Naive thymus-derived CD4-positive, alpha-beta T cell (primary cell): ENCODE data around the gene WASF2. TPM values are rescaled to one million over a fixed set of nuclear protein-coding genes. Genes with fewer than 3 reads are reported as not detected.

ENCODE experiments used
- ATAC-seq: fragments of 150-1000 bp; cut with Tn5 transposase; 2 replicates; pipeline ENCODE4 v1.10.0; 2021; ENCODE audit warnings: mild to moderate bottlenecking, moderate library complexity
- CTCF ChIA-PET: fragments of 350-600 bp; sonication (Branson Sonifier 250); formaldehyde crosslinking; loops from one replicate; lab custom pipeline; 2021; ENCODE audit warnings: antibody characterized with exemption; lab: Charles Lee
- POLR2A ChIA-PET: fragments of 350-600 bp; sonication (Branson Sonifier 250); formaldehyde crosslinking; loops from one replicate; lab custom pipeline; 2021; ENCODE audit warnings: antibody characterized with exemption, inconsistent platforms; lab: Charles Lee
- DNase-seq, 9 donors: peaks; one replicate each; pipeline versions ENCODE4 v3.0.0 to v3.0.0-alpha.2; 2020 to 2022; ENCODE audit warnings: mixed read lengths in 1 of 9
- H3K27ac ChIP-seq: one replicate; pipeline ENCODE4 v1.7.0; 2013; ENCODE audit warnings: mild to moderate bottlenecking, low read depth, low read length, moderate library complexity
- H3K27me3 ChIP-seq, 2 donors: one replicate each; pipeline ENCODE4 v1.7.0; 2013; ENCODE audit warnings: low read length in 2 of 2, mild to moderate bottlenecking in 2 of 2, moderate library complexity in 2 of 2; ENCODE audit not compliant: control insufficient read depth in 2 of 2, insufficient read depth in 2 of 2
- H3K36me3 ChIP-seq, 3 experiments: 1 replicate in 2 of 3; 2 replicates in 1 of 3; pipeline ENCODE4 v1.7.0; 2013; ENCODE audit warnings: low read length in 3 of 3, mild to moderate bottlenecking in 3 of 3, moderate library complexity in 1 of 3; ENCODE audit not compliant: insufficient read depth in 3 of 3, control insufficient read depth in 2 of 3
- H3K4me1 ChIP-seq, 2 donors: one replicate each; pipeline ENCODE4 v1.7.0; 2013; ENCODE audit warnings: low read length in 2 of 2, mild to moderate bottlenecking in 2 of 2, moderate library complexity in 1 of 2; ENCODE audit not compliant: control insufficient read depth in 2 of 2, insufficient read depth in 2 of 2
- H3K4me3 ChIP-seq: 2 replicates; pipeline ENCODE4 v1.7.0; 2013; ENCODE audit warnings: mild to moderate bottlenecking, low read length
- H3K9me3 ChIP-seq, 3 experiments: 1 replicate in 2 of 3; 2 replicates in 1 of 3; pipeline ENCODE4 v1.7.0; 2013; ENCODE audit warnings: low read length in 3 of 3; ENCODE audit not compliant: control insufficient read depth in 2 of 3
- H3K27ac Mint-ChIP-seq, 9 donors: one replicate each; pipeline ENCODE4 v1.8.0; 2020 to 2022; ENCODE audit warnings: mixed read lengths in 9 of 9, mild to moderate bottlenecking in 8 of 9, moderate library complexity in 5 of 9, inconsistent platforms in 2 of 9
- H3K27me3 Mint-ChIP-seq, 5 donors: one replicate each; pipeline ENCODE4 v1.8.0; 2021 to 2022; ENCODE audit warnings: mixed read lengths in 5 of 5, mild to moderate bottlenecking in 1 of 5
- H3K36me3 Mint-ChIP-seq, 5 donors: one replicate each; pipeline ENCODE4 v1.8.0; 2020 to 2022; ENCODE audit warnings: mixed read lengths in 5 of 5, mild to moderate bottlenecking in 3 of 5, inconsistent platforms in 1 of 5
- H3K4me1 Mint-ChIP-seq, 7 donors: one replicate each; pipeline ENCODE4 v1.8.0; 2020 to 2022; ENCODE audit warnings: mixed read lengths in 7 of 7, mild to moderate bottlenecking in 3 of 7, inconsistent platforms in 1 of 7
- H3K4me3 Mint-ChIP-seq, 10 donors: one replicate each; pipeline ENCODE4 v1.8.0; 2020 to 2022; ENCODE audit warnings: mild to moderate bottlenecking in 10 of 10, mixed read lengths in 10 of 10, moderate library complexity in 6 of 10, inconsistent platforms in 2 of 10
- H3K9me3 Mint-ChIP-seq, 11 donors: one replicate each; pipeline ENCODE4 v1.8.0; 2020 to 2022; ENCODE audit warnings: mixed read lengths in 11 of 11, mild to moderate bottlenecking in 4 of 11, inconsistent platforms in 1 of 11, moderate library complexity in 1 of 11
- intact Hi-C, 2 donors: fragments of 100-400 bp; cut with micrococcal nuclease; formaldehyde crosslinking; loops; one replicate each; pipeline ENCODE4 v1.15.1; 2023
- polyA plus RNA-seq, 2 donors: library from polyadenylated mRNA; unstranded; fragments of 300-500 nt; fragmentation: Illumina TruSeq; gene quantifications; one replicate each; pipeline ENCODE4 v1.2.3, GENCODE V29; 2021
- total RNA-seq, 6 experiments: library from RNA in 5 of 6; stranded (reverse) in 5 of 6; gene quantifications; 1 replicate in 5 of 6; 2 replicates in 1 of 6; pipeline ENCODE4 v1.2.3 and lab custom pipeline; 2021 to 2026

The WASF2 gene
- total and polyA plus RNA-seq, 7 experiments from 2014 or later = 78.4 to 177 (median 140) TPM

GRCh38 chr1:27365372-27366112 lies 124.4 kb downstream of the WASF2 start:
- H3K36me3 Mint-ChIP-seq = no peaks in the 10 kb centered on the region
- H3K27ac Mint-ChIP-seq = peak overlapping the region; percentile 54 to 90 (median 73)
- ATAC-seq (peak; percentile 78), DNase-seq (peak; percentile 48 to 77 (median 67))
- Histone ChIP-seq H3K27ac (peak overlapping the region; percentile 60), H3K4me3 (peak overlapping the region; percentile 61), H3K27me3 (no peaks in the 10 kb centered on the region), H3K4me1 (peaks cover 13 to 17% of the 10 kb centered on the region in 2 donors), H3K9me3 (no peaks in the 10 kb centered on the region), H3K36me3 (no peaks in the 10 kb centered on the region)
- H3K9me3 Mint-ChIP-seq = no peaks in the 10 kb centered on the region
- H3K27me3 Mint-ChIP-seq = no peaks in the 10 kb centered on the region
- ChIA-PET POLR2A (interaction anchor here (0.6 to 2.1 kb wide), 8 partner anchors 8 to 43 kb away, joined by 3 to 14 read pairs (median 6); partner anchors contain the start of gene FCN3), CTCF (interaction anchor here (0.6 to 2.6 kb wide), 14 partner anchors 8 to 297 kb away, joined by 3 to 18 read pairs (median 4); partner anchors contain the start of gene SYTL1)
- intact Hi-C loops = loop anchor here (1.0 to 2.0 kb wide), 8 partner anchors 8 to 43 kb away; partner anchors contain the start of genes CD164L2 (in 2 of the 2), GPR3 (in 2 of the 2), TMEM222 (in 2 of the 2) and SYTL1 (in 1 of the 2)
- H3K4me1 Mint-ChIP-seq = peaks cover 21 to 55% (median 42%) of the 10 kb centered on the region in 7 donors
- H3K4me3 Mint-ChIP-seq = peak overlapping the region; percentile 74 to 93 (median 88)

GRCh38 chr1:27364696-27365371 lies 125.1 kb downstream of the WASF2 start:
- H3K4me1 ChIP-seq = peaks cover 17 to 20% of the 10 kb centered on the region in 2 donors
- H3K36me3 ChIP-seq = no peaks in the 10 kb centered on the region
- CTCF ChIA-PET = interaction anchor here (0.6 to 2.6 kb wide), 8 partner anchors 7 to 298 kb away, joined by 3 to 18 read pairs (median 4); partner anchors contain the start of gene SYTL1
- no peaks in the 10 kb centered on the region for H3K27me3 Mint-ChIP-seq
- ATAC-seq (no peak), DNase-seq (no peak)
- POLR2A ChIA-PET = interaction anchor here (1.3 to 2.1 kb wide), 3 partner anchors 7 to 32 kb away, joined by 6 to 14 read pairs (median 6); no protein-coding TSS in a partner anchor
- H3K27ac Mint-ChIP-seq = peak overlapping the region in 7 of 9 donors; percentile 48 to 90 (median 66)
- intact Hi-C loops = loop anchor here (1.0 kb wide), 6 partner anchors 8 to 43 kb away; partner anchors contain the start of genes GPR3 (in 2 of the 2), TMEM222 (in 2 of the 2) and CD164L2 (in 1 of the 2)
- peak overlapping the region; percentile 60 for H3K27ac ChIP-seq
- H3K4me3 ChIP-seq = peak overlapping the region; percentile 61
- peaks cover 23 to 57% (median 45%) of the 10 kb centered on the region in 7 donors for H3K4me1 Mint-ChIP-seq
- peaks cover 0 to 2% (median 0%) of the 10 kb centered on the region in 5 donors for H3K36me3 Mint-ChIP-seq
- H3K9me3 Mint-ChIP-seq = peaks cover 0 to 3% (median 0%) of the 10 kb centered on the region in 11 donors
- no peaks in the 10 kb centered on the region for H3K9me3 ChIP-seq
- no peaks in the 10 kb centered on the region for H3K27me3 ChIP-seq
- H3K4me3 Mint-ChIP-seq = peak overlapping the region; percentile 74 to 93 (median 88)

- H3K4me1 Mint-ChIP-seq = peaks cover 23 to 57% (median 45%) of the 10 kb centered on the region in 7 donors
- Histone ChIP-seq H3K27ac (no peak overlapping the region), H3K9me3 (no peaks in the 10 kb centered on the region), H3K27me3 (no peaks in the 10 kb centered on the region), H3K4me1 (peaks cover 23 to 25% of the 10 kb centered on the region in 2 donors), H3K36me3 (no peaks in the 10 kb centered on the region), H3K4me3 (no peak overlapping the region)
- ChIA-PET CTCF (interaction anchor here (1.9 kb wide), 1 partner anchor 32 kb away, joined by 8 read pairs; no protein-coding TSS in a partner anchor), POLR2A (interaction anchor here (1.3 kb wide), 1 partner anchor 21 kb away, joined by 6 read pairs; no protein-coding TSS in a partner anchor)
- H3K9me3 Mint-ChIP-seq = peaks cover 0 to 3% (median 0%) of the 10 kb centered on the region in 11 donors
- H3K36me3 Mint-ChIP-seq = peaks cover 0 to 2% (median 0%) of the 10 kb centered on the region in 5 donors
- peak overlapping the region in 5 of 10 donors; percentile 3 to 38 (median 35) for H3K4me3 Mint-ChIP-seq
- no peaks in the 10 kb centered on the region for H3K27me3 Mint-ChIP-seq
- no peak for DNase-seq
- H3K27ac Mint-ChIP-seq = peak overlapping the region in 2 of 9 donors; percentile 52 to 72
- intact Hi-C loops = no loop called here
- ATAC-seq = no peak
These were observed 125.9 kb downstream of the WASF2 start for GRCh38 chr1:27363766-27364695.

- Histone ChIP-seq H3K27me3 (no peaks in the 10 kb centered on the region), H3K9me3 (no peaks in the 10 kb centered on the region), H3K36me3 (no peaks in the 10 kb centered on the region), H3K4me3 (no peak overlapping the region), H3K4me1 (peaks cover 34 to 37% of the 10 kb centered on the region in 2 donors), H3K27ac (no peak overlapping the region)
- intact Hi-C loops = no loop called here
- DNase-seq (no peak), ATAC-seq (no peak)
- CTCF ChIA-PET = interaction anchor here (0.9 to 2.4 kb wide), 2 partner anchors 29 to 62 kb away, joined by 3 to 8 read pairs; no protein-coding TSS in a partner anchor
- Mint-ChIP-seq H3K27ac (no peak overlapping the region), H3K36me3 (peaks cover 0 to 4% (median 0%) of the 10 kb centered on the region in 5 donors), H3K4me1 (peaks cover 23 to 58% (median 49%) of the 10 kb centered on the region in 7 donors), H3K4me3 (peak overlapping the region in 5 of 10 donors; percentile 53 to 70 (median 68)), H3K27me3 (no peaks in the 10 kb centered on the region), H3K9me3 (peaks cover 0 to 3% (median 0%) of the 10 kb centered on the region in 11 donors)
- POLR2A ChIA-PET = interaction anchor here (1.0 to 1.6 kb wide), 2 partner anchors 8 to 249 kb away, joined by 3 to 5 read pairs; no protein-coding TSS in a partner anchor
These were observed 128.4 kb downstream of the WASF2 start for GRCh38 chr1:27361553-27361952.

- Mint-ChIP-seq H3K27me3 (no peaks in the 10 kb centered on the region), H3K27ac (no peak overlapping the region), H3K36me3 (peaks cover 0 to 4% (median 0%) of the 10 kb centered on the region in 5 donors), H3K4me1 (peaks cover 23 to 62% (median 49%) of the 10 kb centered on the region in 7 donors), H3K9me3 (peaks cover 0 to 3% (median 0%) of the 10 kb centered on the region in 11 donors), H3K4me3 (peak overlapping the region in 9 of 10 donors; percentile 25 to 91 (median 70))
- DNase-seq (no peak), ATAC-seq (no peak)
- H3K36me3 ChIP-seq = no peaks in the 10 kb centered on the region
- H3K27me3 ChIP-seq = no peaks in the 10 kb centered on the region
- no peaks in the 10 kb centered on the region for H3K9me3 ChIP-seq
- intact Hi-C loops = no loop called here
- ChIA-PET CTCF (interaction anchor here (2.4 kb wide), 1 partner anchor 30 kb away, joined by 8 read pairs; no protein-coding TSS in a partner anchor), POLR2A (interaction anchor here (0.7 to 1.0 kb wide), 2 partner anchors 26 to 250 kb away, joined by 3 read pairs; no protein-coding TSS in a partner anchor)
- peaks cover 37 to 41% of the 10 kb centered on the region in 2 donors for H3K4me1 ChIP-seq
- H3K4me3 ChIP-seq = no peak overlapping the region
- no peak overlapping the region for H3K27ac ChIP-seq
These were observed 128.9 kb downstream of the WASF2 start for GRCh38 chr1:27361044-27361402.
